Small intestine (tissue), 7 donors: Measurements from ENCODE around the gene TCOF1. TPM values are rescaled to one million over a fixed set of nuclear protein-coding genes. Genes with fewer than 3 reads are reported as not detected.
"Not testable (repeated sequence)": the region's sequence is repeated elsewhere in the genome, so short reads cannot be mapped to it uniquely, and the experiment has no call there.

Experiments used
- DNase-seq, 2 donors: peaks; one replicate each; pipeline versions ENCODE4 v3.0.0 to v3.0.0-alpha.2; 2013
- FAIRE-seq: peaks from 2 replicates; lab custom pipeline; 2012; peaks lifted over from hg19 to GRCh38; lab: Jason Lieb, UNC
- H3K27ac ChIP-seq, 3 donors: one replicate each; pipeline ENCODE4 v1.5.1; 2013; ENCODE audit warnings: low read length in 2 of 3, mild to moderate bottlenecking in 2 of 3, control low read depth in 1 of 3, inconsistent platforms in 1 of 3, low read depth in 1 of 3, moderate library complexity in 1 of 3
- H3K27me3 ChIP-seq, 3 donors: one replicate each; pipeline ENCODE4 v1.6.1; 2013; ENCODE audit warnings: low read length in 3 of 3, inconsistent platforms in 1 of 3; ENCODE audit not compliant: control insufficient read depth in 3 of 3, insufficient read depth in 3 of 3
- H3K36me3 ChIP-seq, 3 donors: one replicate each; pipeline ENCODE4 v1.6.1; 2013; ENCODE audit warnings: low read length in 3 of 3, inconsistent platforms in 1 of 3, low read depth in 1 of 3, mild to moderate bottlenecking in 1 of 3, moderate library complexity in 1 of 3; ENCODE audit not compliant: control insufficient read depth in 3 of 3, insufficient read depth in 2 of 3
- H3K4me1 ChIP-seq, 3 donors: one replicate each; pipeline ENCODE4 v1.6.1; 2013; ENCODE audit warnings: low read length in 2 of 3, inconsistent platforms in 1 of 3, low read depth in 1 of 3, mild to moderate bottlenecking in 1 of 3, moderate library complexity in 1 of 3; ENCODE audit not compliant: control insufficient read depth in 3 of 3, insufficient read depth in 2 of 3
- H3K4me3 ChIP-seq, 3 donors: one replicate each; pipeline ENCODE4 v1.5.1; 2013; ENCODE audit warnings: low read length in 3 of 3, control low read depth in 1 of 3, inconsistent platforms in 1 of 3, low read depth in 1 of 3, mild to moderate bottlenecking in 1 of 3, moderate library complexity in 1 of 3
- H3K9me3 ChIP-seq, 2 donors: one replicate each; pipeline ENCODE4 v1.6.1; 2013; ENCODE audit warnings: low read depth in 1 of 2, low read length in 1 of 2; ENCODE audit not compliant: control insufficient read depth in 2 of 2, insufficient read depth in 1 of 2
- WGBS, 3 donors: extraction: QIAGEN DNeasy Blood & Tissue Kit; methylation state at CpG; one replicate each; pipeline ENCODE4 v1.1.7; 2013; 5-methylcytosine and 5-hydroxymethylcytosine counted together
- polyA plus RNA-seq, 4 donors: library from polyadenylated mRNA; stranded (reverse) in 3 of 4; unstranded in 1 of 4; fragments of 200-250 nt in 3 of 4; fragments of 120-200 nt in 1 of 4; gene quantifications; one replicate each; pipeline versions ENCODE4 v1.2.1 to v1.2.3, GENCODE V29; 2013
- donor health status: healthy with polysubstance abuse.
- donor health status: control.
- donor health status: control.
- donor health status: Bipolar disorder and iron deficiency.
- donor health status: healthy.

TCOF1 gene
- polyA plus RNA-seq, 4 donors = 18.3 to 29.7 (median 20.6) TPM

GRCh38 chr5:150412319-150413175, 55.0 kb downstream of the TCOF1 start, which contains the start of gene CD74:
TSS of gene CD74 (minus strand) at chr5:150412910. CDS start at chr5:150412749, 161 bp downstream.
- Histone ChIP-seq H3K4me1 (peaks cover 0 to 25% (median 0%) of the 10 kb centered on the region in 3 donors), H3K36me3 (peaks cover 0 to 7% (median 2%) of the 10 kb centered on the region in 3 donors), H3K27ac (peak within 1 kb of the TSS; percentile 74 to 96 (median 96)), H3K9me3 (no peaks in the 10 kb centered on the region), H3K27me3 (no peaks in the 10 kb centered on the region), H3K4me3 (peak within 1 kb of the TSS; percentile 45 to 77 (median 52))
- FAIRE-seq (no peak), DNase-seq (peak; percentile 91 to 92)
- WGBS, 3 donors = 0 to 12% (median 1%) methylated on average over 20 of the region's 20 CpGs

- Histone ChIP-seq H3K4me3 (peak overlapping the region in 2 of 3 donors; percentile 52 to 77), H3K27ac (peak overlapping the region; percentile 74 to 96 (median 96)), H3K4me1 (peaks cover 0 to 25% (median 0%) of the 10 kb centered on the region in 3 donors), H3K36me3 (peaks cover 0 to 4% (median 0%) of the 10 kb centered on the region in 3 donors), H3K27me3 (no peaks in the 10 kb centered on the region), H3K9me3 (no peaks in the 10 kb centered on the region)
- no peak for DNase-seq
- 40 to 50% (median 42%) methylated on average over 12 of the region's 12 CpGs for WGBS, 3 donors
- FAIRE-seq = no peak
Measured at GRCh38 chr5:150413176-150413901, 55.8 kb downstream of the TCOF1 start.

GRCh38 chr5:150413902-150414790, 56.6 kb downstream of the TCOF1 start:
- H3K36me3 ChIP-seq, H3K27me3 ChIP-seq, H3K4me3 ChIP-seq, H3K9me3 ChIP-seq, DNase-seq, FAIRE-seq: not testable (repeated sequence)
- WGBS, 3 donors = 86 to 93% (median 93%) methylated on average over 16 of the region's 16 CpGs
- H3K4me1 ChIP-seq = peaks cover 0 to 25% (median 0%) of the 10 kb centered on the region in 3 donors
- H3K27ac ChIP-seq = peak overlapping the region in 2 of 3 donors; percentile 96

GRCh38 chr5:150419630-150420270, 62.3 kb downstream of the TCOF1 start:
- no peaks in the 10 kb centered on the region for H3K9me3 ChIP-seq
- H3K4me3 ChIP-seq = no peak overlapping the region
- WGBS, 3 donors = 77 to 78% (median 77%) methylated on average over 7 of the region's 7 CpGs
- no peak overlapping the region for H3K27ac ChIP-seq
- H3K4me1 ChIP-seq = no peaks in the 10 kb centered on the region
- no peak for DNase-seq
- no peaks in the 10 kb centered on the region for H3K36me3 ChIP-seq
- no peak for FAIRE-seq
- H3K27me3 ChIP-seq = no peaks in the 10 kb centered on the region

- DNase-seq (no peak), FAIRE-seq (no peak)
- Histone ChIP-seq H3K27me3 (no peaks in the 10 kb centered on the region), H3K36me3 (no peaks in the 10 kb centered on the region), H3K4me1 (no peaks in the 10 kb centered on the region), H3K9me3 (no peaks in the 10 kb centered on the region), H3K4me3 (no peak overlapping the region), H3K27ac (no peak overlapping the region)
- WGBS, 3 donors = 55 to 66% (median 63%) methylated on average over 4 of the region's 4 CpGs
Measured at GRCh38 chr5:150422075-150422474, 64.6 kb downstream of the TCOF1 start.

- Histone ChIP-seq H3K9me3 (no peaks in the 10 kb centered on the region), H3K27me3 (no peaks in the 10 kb centered on the region), H3K36me3 (no peaks in the 10 kb centered on the region), H3K4me1 (peaks cover 0 to 5% (median 0%) of the 10 kb centered on the region in 3 donors), H3K4me3 (no peak overlapping the region), H3K27ac (no peak overlapping the region)
- 62 to 79% (median 69%) methylated on average over 3 of the region's 3 CpGs for WGBS, 3 donors
- FAIRE-seq (no peak), DNase-seq (no peak)
Measured at GRCh38 chr5:150422758-150423157, 65.3 kb downstream of the TCOF1 start.

GRCh38 chr5:150426165-150426564, 68.7 kb downstream of the TCOF1 start:
- H3K27ac ChIP-seq, H3K36me3 ChIP-seq, FAIRE-seq, H3K9me3 ChIP-seq, DNase-seq, H3K4me3 ChIP-seq, H3K27me3 ChIP-seq: not testable (repeated sequence)
- peaks cover 0 to 22% (median 3%) of the 10 kb centered on the region in 3 donors for H3K4me1 ChIP-seq
- 94 to 98% (median 95%) methylated on average over 9 of the region's 9 CpGs for WGBS, 3 donors
